HT-29 (cell line): ENCODE measurements around the gene RAI1. TPM values are rescaled to one million over a fixed set of nuclear protein-coding genes. Genes with fewer than 3 reads are reported as not detected.

Experiments
- DNase-seq: peaks from one replicate; pipeline ENCODE4 v3.0.0-alpha.2; 2015; ENCODE audit warnings: low spot score
- total RNA-seq: library from RNA; depleted of rRNA; stranded (reverse); fragments of >200 nt; shearing (Covaris generic); gene quantifications from 2 replicates; pipeline ENCODE4 v1.2.3, GENCODE V29; 2014

RAI1 gene
- total RNA-seq, 1 experiment from 2014 or later = 35.4 TPM

- no peak for DNase-seq
These were observed 161.8 kb downstream of the RAI1 start for GRCh38 chr17:17843096-17843495.

GRCh38 chr17:17844079-17844478, 162.8 kb downstream of the RAI1 start:
- DNase-seq = no peak

GRCh38 chr17:17844500-17844899, 163.2 kb downstream of the RAI1 start:
- DNase-seq = no peak

- no peak for DNase-seq
These were observed 164.0 kb downstream of the RAI1 start for GRCh38 chr17:17845046-17845775.

GRCh38 chr17:17846003-17846402, 164.7 kb downstream of the RAI1 start:
- no peak for DNase-seq

GRCh38 chr17:17846645-17847044, 165.4 kb downstream of the RAI1 start:
- DNase-seq = no peak

- no peak for DNase-seq
These were observed 165.9 kb downstream of the RAI1 start for GRCh38 chr17:17847118-17847689.

- no peak for DNase-seq
These were observed 166.5 kb downstream of the RAI1 start for GRCh38 chr17:17847726-17848125.

GRCh38 chr17:17848311-17849082, 167.2 kb downstream of the RAI1 start:
- DNase-seq = no peak

- no peak for DNase-seq
These were observed 168.0 kb downstream of the RAI1 start for GRCh38 chr17:17849147-17849820.

GRCh38 chr17:17849845-17850373, 168.7 kb downstream of the RAI1 start:
- DNase-seq = no peak

GRCh38 chr17:17851103-17852002, 170.1 kb downstream of the RAI1 start:
- no peak for DNase-seq

GRCh38 chr17:17852930-17853329, 171.7 kb downstream of the RAI1 start:
- DNase-seq = no peak

- DNase-seq = no peak
These were observed 172.7 kb downstream of the RAI1 start for GRCh38 chr17:17853811-17854447.

GRCh38 chr17:17855976-17856375, 174.7 kb downstream of the RAI1 start:
- no peak for DNase-seq

GRCh38 chr17:17856386-17856785, 175.1 kb downstream of the RAI1 start:
- DNase-seq = no peak

- no peak for DNase-seq
These were observed 176.2 kb downstream of the RAI1 start for GRCh38 chr17:17857496-17857895.

GRCh38 chr17:17859909-17860765, 178.9 kb downstream of the RAI1 start:
- peak; percentile 77 for DNase-seq

- DNase-seq = no peak
These were observed 179.5 kb downstream of the RAI1 start for GRCh38 chr17:17860766-17861107.
